Activated CD8-positive, alpha-beta T cell treated with anti-CD3 and anti-CD28 coated beads for 36 hours (primary cell): ENCODE results near the gene RNU4-1. TPM values are rescaled to one million over a fixed set of nuclear protein-coding genes. Genes with fewer than 3 reads are reported as not detected.

ENCODE experiments used
- ATAC-seq: fragments of 200-7000 bp; cut with Tn5 transposase; one replicate; pipeline ENCODE4 v1.10.0; 2021; ENCODE audit warnings: mild to moderate bottlenecking, moderate library complexity
- CTCF ChIA-PET: fragments of 350-600 bp; sonication (Branson Sonifier 250); formaldehyde crosslinking; loops from one replicate; lab custom pipeline; 2021; ENCODE audit warnings: antibody characterized with exemption; lab: Charles Lee
- POLR2A ChIA-PET: fragments of 350-600 bp; sonication (Branson Sonifier 250); formaldehyde crosslinking; loops from one replicate; lab custom pipeline; 2021; ENCODE audit warnings: antibody characterized with exemption; lab: Charles Lee
- DNase-seq: peaks from one replicate; pipeline ENCODE4 v3.0.0-alpha.2; 2020
- H3K27ac Mint-ChIP-seq: one replicate; pipeline ENCODE4 v1.8.0; 2021; ENCODE audit warnings: mild to moderate bottlenecking, mixed read lengths
- H3K27me3 Mint-ChIP-seq: one replicate; pipeline ENCODE4 v1.8.0; 2021; ENCODE audit warnings: mixed read lengths
- H3K36me3 Mint-ChIP-seq: one replicate; pipeline ENCODE4 v1.8.0; 2021; ENCODE audit warnings: low read depth, mixed read lengths
- H3K4me1 Mint-ChIP-seq: one replicate; pipeline ENCODE4 v1.8.0; 2021; ENCODE audit warnings: low read depth, mixed read lengths
- H3K4me3 Mint-ChIP-seq: one replicate; pipeline ENCODE4 v1.8.0; 2021; ENCODE audit warnings: mild to moderate bottlenecking, moderate library complexity, mixed read lengths
- H3K9me3 Mint-ChIP-seq: one replicate; pipeline ENCODE4 v1.8.0; 2021; ENCODE audit warnings: mixed read lengths
- intact Hi-C: fragments of 100-400 bp; cut with micrococcal nuclease; formaldehyde crosslinking; loops from one replicate; pipeline ENCODE4 v1.10.0; 2022
- total RNA-seq, 2 experiments: library from RNA; stranded (reverse); gene quantifications; one replicate each; pipeline ENCODE4 v1.2.3, GENCODE V29; 2021
- TF ChIP-seq, protein P1 (sequence below): fragments of 200-600 bp; IDR thresholded peaks from one replicate; pipeline ENCODE4 v1.8.0; 2022; ENCODE audit warnings: antibody characterized with exemption, mild to moderate bottlenecking

The RNU4-1 gene
- total RNA-seq, 2 experiments from 2014 or later: 692 to 1,025 TPM

DNA sequence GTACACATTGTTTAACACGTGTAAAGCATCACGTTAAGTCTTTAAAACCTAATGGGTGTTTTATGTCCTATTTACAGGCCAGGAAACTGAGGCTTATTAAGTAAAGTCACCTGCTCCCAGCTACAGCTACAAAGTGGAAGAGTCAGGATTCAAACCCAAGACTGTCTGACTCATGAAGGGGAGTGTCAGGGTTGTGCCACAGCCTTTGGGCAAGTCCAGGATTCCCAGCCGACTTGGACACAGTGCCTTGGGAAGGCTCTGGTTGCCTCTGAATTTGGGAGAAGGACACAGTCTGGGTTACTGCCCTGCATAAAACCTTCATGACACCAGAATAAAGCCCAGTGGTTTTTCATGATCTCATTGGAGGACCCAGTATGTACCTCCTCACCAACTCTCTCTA, 8.7 kb downstream of the RNU4-1 start:
- intact Hi-C loops: no loop called here
- CTCF ChIA-PET: interaction anchor here (1.8 to 6.3 kb wide), 3 partner anchors 18 to 57 kb away, joined by 4 to 55 read pairs (median 7); partner anchors contain the start of genes PXN and SIRT4
- Mint-ChIP-seq H3K36me3 (no peaks in the 10 kb centered on the region), H3K27me3 (no peaks in the 10 kb centered on the region), H3K9me3 (no peaks in the 10 kb centered on the region), H3K4me3 (no peak overlapping the region), H3K4me1 (peaks cover 3% of the 10 kb centered on the region), H3K27ac (no peak overlapping the region)
- POLR2A ChIA-PET: interaction anchor here (1.1 to 6.2 kb wide), 3 partner anchors 7 to 86 kb away, joined by 3 to 68 read pairs (median 3); partner anchors contain the start of genes RNU4-1, RNU4-2 and RPLP0
- ATAC-seq: no peak
- TF ChIP-seq, protein P1, sequence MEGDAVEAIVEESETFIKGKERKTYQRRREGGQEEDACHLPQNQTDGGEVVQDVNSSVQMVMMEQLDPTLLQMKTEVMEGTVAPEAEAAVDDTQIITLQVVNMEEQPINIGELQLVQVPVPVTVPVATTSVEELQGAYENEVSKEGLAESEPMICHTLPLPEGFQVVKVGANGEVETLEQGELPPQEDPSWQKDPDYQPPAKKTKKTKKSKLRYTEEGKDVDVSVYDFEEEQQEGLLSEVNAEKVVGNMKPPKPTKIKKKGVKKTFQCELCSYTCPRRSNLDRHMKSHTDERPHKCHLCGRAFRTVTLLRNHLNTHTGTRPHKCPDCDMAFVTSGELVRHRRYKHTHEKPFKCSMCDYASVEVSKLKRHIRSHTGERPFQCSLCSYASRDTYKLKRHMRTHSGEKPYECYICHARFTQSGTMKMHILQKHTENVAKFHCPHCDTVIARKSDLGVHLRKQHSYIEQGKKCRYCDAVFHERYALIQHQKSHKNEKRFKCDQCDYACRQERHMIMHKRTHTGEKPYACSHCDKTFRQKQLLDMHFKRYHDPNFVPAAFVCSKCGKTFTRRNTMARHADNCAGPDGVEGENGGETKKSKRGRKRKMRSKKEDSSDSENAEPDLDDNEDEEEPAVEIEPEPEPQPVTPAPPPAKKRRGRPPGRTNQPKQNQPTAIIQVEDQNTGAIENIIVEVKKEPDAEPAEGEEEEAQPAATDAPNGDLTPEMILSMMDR: no peak
- no peak for DNase-seq

DNA sequence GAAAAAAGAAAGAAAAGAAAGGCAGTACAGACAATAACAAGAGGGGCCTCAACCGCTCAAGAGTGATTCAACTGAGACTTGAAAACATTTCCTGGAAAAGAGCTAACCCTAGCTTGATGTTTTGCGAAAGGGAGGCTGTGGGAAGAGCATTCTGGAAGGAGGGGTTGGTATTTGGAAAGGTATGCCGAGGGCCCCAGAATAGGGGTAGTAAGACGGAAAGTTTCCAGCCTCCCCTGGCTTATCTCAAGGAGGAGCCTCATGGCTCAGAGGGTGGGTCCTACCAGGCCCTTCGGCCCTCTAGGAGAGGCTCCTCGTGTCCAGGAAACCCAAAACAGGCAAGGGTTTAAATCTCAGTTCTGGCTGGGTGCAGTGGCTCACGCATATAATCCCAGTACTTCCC, 9.7 kb downstream of the RNU4-1 start:
- Mint-ChIP-seq H3K27ac (no peak overlapping the region), H3K4me1 (peaks cover 3% of the 10 kb centered on the region), H3K4me3 (no peak overlapping the region), H3K36me3 (no peaks in the 10 kb centered on the region), H3K9me3 (no peaks in the 10 kb centered on the region), H3K27me3 (no peaks in the 10 kb centered on the region)
- DNase-seq (no peak), ATAC-seq (no peak)
- TF ChIP-seq, protein P1: no peak
- ChIA-PET POLR2A (interaction anchor here (6.2 kb wide), 1 partner anchor 8 kb away, joined by 68 read pairs; the partner anchor contains the start of genes RNU4-1 and RNU4-2), CTCF (interaction anchor here (2.5 to 6.3 kb wide), 2 partner anchors 18 to 55 kb away, joined by 7 to 55 read pairs; partner anchors contain the start of gene PXN)
- intact Hi-C loops: no loop called here

DNA sequence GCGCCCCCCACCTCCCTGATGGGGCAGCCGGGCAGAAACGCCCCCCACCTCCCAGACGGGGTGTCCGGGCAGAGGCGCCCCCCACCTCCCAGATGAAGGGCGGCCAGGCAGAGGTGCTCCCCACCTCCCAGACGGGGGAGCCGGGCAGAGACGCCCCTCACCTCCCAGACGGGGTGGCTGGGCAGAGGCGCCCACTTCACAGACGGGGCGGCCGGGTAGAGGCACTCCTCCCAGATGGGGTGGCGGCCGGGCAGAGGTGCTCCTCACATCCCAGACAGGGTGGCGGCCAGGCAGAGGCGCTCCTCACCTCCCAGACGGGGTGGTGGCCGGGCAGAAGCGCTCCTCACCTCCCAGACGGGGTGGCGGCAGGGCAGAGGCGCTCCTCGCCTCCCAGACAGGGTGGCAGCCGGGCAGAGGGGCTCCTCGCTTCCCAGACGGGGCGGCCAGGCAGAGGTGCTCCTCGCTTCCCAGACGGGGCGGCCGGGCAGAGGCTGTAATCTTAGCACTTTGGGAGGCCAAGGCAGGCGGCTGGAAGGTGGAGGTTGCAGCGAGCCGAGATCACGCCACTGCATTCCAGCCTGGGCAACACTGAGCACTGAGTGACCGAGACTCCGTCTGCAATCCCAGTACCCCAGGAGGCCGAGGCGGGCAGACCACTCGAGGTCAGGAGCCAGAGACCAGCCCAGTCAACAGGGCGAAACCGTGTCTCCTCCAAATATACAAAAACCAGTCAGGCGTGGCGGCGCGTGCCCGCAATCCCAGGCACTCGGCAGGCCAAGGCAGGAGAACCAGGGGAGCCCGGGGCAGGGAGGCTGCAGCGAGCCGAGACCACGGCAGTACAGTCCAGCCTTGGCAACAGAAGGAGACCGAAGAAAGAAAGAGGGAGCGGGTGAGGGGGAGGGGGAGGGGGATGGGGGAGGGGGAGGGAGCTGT, 14.6 kb downstream of the RNU4-1 start:
- Mint-ChIP-seq H3K27ac (no peak overlapping the region), H3K36me3 (no peaks in the 10 kb centered on the region), H3K27me3 (no peaks in the 10 kb centered on the region), H3K4me1 (peaks cover 3% of the 10 kb centered on the region), H3K9me3 (no peaks in the 10 kb centered on the region), H3K4me3 (no peak overlapping the region)
- ATAC-seq (no peak), DNase-seq (no peak)
- ChIA-PET CTCF (interaction anchor here (1.9 kb wide), 1 partner anchor 50 kb away, joined by 9 read pairs; no protein-coding TSS in a partner anchor), POLR2A (interaction anchor here (0.7 to 6.2 kb wide), 2 partner anchors 13 to 77 kb away, joined by 4 to 68 read pairs; partner anchors contain the start of genes RNU4-1, RNU4-2 and RPLP0)
- TF ChIP-seq, protein P1: no peak
- intact Hi-C loops: no loop called here

DNA sequence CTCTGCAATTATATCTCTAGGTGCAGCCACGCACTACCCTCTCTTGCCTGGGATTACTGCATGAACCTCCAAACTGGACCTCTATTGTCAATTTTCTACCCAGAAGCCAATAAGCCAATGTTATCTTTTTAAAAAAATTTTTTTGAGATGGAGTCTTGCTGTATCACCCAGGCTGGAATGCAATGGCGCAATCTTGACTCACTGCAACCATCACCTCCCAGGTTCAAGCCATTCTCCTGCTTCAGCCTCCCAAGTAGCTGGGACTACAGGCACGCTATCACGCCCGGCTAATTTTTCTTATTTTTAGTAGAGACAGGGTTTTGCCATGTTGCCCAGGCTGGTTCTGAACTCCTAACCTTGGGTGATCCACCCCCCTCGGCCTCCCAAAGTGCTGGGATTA, 16.3 kb downstream of the RNU4-1 start:
- DNase-seq (no peak), ATAC-seq (no peak)
- TF ChIP-seq, protein P1: no peak
- CTCF ChIA-PET: interaction anchor here (0.7 to 1.1 kb wide), 2 partner anchors 40 to 49 kb away, joined by 3 read pairs; no protein-coding TSS in a partner anchor
- no peaks in the 10 kb centered on the region for H3K4me1 Mint-ChIP-seq
- no peak overlapping the region for H3K4me3 Mint-ChIP-seq
- H3K27me3 Mint-ChIP-seq: no peaks in the 10 kb centered on the region
- intact Hi-C loops: no loop called here
- POLR2A ChIA-PET: interaction anchor here (3.3 kb wide), 1 partner anchor 15 kb away, joined by 20 read pairs; the partner anchor contains the start of genes RNU4-1 and RNU4-2
- H3K36me3 Mint-ChIP-seq: no peaks in the 10 kb centered on the region
- no peak overlapping the region for H3K27ac Mint-ChIP-seq
- no peaks in the 10 kb centered on the region for H3K9me3 Mint-ChIP-seq
